IPS-18c (cell line): ENCODE results near the gene ZNF92.
"Not testable (repeated sequence)": the region's sequence is repeated elsewhere in the genome, so short reads cannot be mapped to it uniquely, and the experiment has no call there.

Source experiments
- H3K4me3 ChIP-seq: 2 replicates; pipeline ENCODE4 v1.7.0; 2013; ENCODE audit warnings: low read depth, mild to moderate bottlenecking, low read length, moderate library complexity; ENCODE audit not compliant: insufficient read depth
- H3K9me3 ChIP-seq: one replicate; pipeline ENCODE4 v1.6.1; 2013; ENCODE audit warnings: mild to moderate bottlenecking, low read length, moderate library complexity; ENCODE audit not compliant: control insufficient read depth, insufficient read depth

Gene ZNF92

DNA sequence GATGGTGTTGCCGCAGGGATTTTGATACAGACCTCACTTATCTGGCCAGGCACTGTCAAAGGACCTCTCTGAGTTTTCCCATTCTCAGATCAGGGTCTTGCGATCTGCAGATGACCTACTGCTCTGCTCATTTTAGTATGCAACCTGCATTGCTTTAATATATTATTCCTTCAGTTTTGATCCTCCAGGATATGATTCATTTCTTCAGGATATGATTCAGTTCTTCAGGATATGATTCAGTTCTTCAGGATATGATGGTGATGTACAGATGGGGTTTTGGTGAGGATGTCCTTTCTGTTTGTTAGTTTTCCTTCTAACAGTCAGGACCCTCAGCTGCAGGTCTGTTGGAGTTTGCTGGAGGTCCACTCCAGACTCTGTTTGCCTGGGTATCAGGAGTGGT, 33.1 kb downstream of the ZNF92 start:
- not testable (repeated sequence) for H3K4me3 ChIP-seq
- peaks cover 20% of the 10 kb centered on the region for H3K9me3 ChIP-seq

DNA sequence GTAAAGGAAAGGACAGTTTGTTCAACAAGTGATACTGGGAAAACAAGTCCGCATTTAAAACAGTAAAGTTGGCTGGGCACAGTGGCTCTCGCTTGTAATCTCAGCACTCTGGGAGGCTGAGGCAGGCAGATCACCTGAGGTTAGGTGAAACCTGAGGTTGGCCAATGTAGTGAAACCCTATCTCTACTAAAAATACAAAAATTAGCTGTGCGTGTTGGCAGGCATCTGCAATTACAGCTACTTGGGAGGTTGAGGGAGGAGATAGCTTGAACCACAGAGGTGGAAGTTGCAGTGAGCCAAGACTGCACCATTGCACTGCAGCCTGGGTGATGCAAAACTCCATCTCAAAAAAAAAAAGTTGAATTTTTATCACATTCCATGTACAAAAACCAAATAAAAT, 35.7 kb downstream of the ZNF92 start:
- H3K9me3 ChIP-seq: peaks cover 23% of the 10 kb centered on the region
- H3K4me3 ChIP-seq: no peak overlapping the region

DNA sequence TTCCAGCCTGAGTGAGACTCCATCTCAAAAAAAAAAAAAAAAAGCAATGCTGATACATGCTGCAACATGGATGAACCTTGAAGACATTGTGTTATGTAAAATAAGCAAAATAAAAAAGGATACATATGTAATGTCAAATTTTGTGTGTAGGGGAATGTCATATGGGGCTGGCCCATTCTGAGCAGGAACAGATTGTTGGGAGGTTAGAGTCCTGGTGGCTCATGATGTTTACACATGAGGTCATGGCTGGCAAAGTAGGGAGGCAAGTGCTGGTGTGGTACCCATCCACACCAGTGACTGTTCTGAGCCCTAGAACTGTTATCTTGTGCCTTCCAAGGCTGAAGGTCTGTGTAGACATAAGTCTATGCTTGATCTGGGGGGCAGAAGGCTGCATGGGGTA, 37.6 kb downstream of the ZNF92 start:
- Histone ChIP-seq H3K4me3 (no peak overlapping the region), H3K9me3 (peaks cover 12% of the 10 kb centered on the region)

DNA sequence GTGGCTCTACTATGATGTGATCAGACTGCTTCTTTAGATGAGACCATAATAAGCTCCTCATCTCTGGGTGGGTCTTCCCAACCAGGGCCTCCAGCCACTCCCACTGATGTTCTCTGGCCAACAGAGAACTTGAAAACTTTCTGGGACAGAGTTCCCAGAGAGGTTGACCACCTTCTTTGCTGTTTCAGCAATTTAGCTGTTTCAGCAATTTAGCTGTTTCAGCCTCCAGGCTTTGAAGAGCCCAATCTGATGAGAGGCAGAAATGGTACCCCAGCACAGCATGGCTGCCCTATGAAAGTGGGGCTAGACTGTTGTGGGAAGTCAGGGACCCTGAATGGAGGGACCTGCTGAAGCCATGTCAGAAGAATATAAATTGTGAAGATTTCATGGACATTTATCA, 49.0 kb downstream of the ZNF92 start:
- H3K9me3 ChIP-seq: peaks cover 5% of the 10 kb centered on the region
- no peak overlapping the region for H3K4me3 ChIP-seq

DNA sequence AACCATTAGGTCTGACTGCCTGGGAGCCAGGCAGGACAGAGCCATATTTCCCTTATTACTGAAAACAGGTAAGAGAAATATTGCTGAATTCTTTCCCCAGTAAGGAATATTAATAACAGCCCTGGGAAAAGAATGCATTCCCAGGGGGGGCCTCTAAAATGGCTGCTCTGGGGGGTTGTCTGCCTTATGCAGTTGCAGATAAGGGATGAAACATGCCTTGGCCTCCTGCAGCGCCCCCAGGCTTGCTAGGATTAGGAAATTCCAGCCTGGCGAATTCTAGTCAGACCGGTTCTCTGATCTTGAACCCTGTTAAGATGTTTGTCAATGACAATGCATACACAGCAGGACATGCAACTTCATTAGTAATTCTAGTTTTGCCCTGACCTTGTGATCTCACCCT, 49.6 kb downstream of the ZNF92 start:
- H3K4me3 ChIP-seq, H3K9me3 ChIP-seq: not testable (repeated sequence)

DNA sequence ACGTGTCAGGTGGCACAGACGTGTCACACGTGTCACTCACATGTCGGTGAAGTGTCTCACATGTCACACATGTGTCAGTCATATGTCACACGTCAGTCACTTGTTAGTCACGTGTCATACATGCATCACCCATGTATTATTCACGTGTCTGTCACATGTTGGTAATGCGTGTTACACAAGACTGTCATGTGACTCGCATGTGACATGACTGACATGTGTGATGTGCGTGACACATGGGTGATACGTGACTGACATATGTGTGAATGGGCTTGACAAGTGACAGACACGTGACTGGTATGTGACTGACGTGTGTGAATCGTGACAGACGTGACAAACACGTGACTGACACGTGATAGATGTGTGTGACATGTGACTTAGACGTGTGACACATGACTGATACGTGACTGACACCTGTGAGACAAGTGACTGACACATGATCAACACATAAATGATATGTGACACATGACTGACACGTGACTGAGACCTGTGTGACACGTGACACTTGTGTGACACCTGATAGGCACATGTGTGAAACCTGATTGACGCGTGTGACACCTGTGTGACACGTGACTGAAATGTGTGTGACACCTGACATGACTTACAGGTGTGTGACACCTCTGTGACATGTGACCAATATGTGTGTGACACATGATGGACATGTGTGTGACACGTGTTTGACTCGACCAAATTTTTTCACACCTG, 56.1 kb downstream of the ZNF92 start:
- H3K4me3 ChIP-seq: no peak overlapping the region
- H3K9me3 ChIP-seq: no peaks in the 10 kb centered on the region

DNA sequence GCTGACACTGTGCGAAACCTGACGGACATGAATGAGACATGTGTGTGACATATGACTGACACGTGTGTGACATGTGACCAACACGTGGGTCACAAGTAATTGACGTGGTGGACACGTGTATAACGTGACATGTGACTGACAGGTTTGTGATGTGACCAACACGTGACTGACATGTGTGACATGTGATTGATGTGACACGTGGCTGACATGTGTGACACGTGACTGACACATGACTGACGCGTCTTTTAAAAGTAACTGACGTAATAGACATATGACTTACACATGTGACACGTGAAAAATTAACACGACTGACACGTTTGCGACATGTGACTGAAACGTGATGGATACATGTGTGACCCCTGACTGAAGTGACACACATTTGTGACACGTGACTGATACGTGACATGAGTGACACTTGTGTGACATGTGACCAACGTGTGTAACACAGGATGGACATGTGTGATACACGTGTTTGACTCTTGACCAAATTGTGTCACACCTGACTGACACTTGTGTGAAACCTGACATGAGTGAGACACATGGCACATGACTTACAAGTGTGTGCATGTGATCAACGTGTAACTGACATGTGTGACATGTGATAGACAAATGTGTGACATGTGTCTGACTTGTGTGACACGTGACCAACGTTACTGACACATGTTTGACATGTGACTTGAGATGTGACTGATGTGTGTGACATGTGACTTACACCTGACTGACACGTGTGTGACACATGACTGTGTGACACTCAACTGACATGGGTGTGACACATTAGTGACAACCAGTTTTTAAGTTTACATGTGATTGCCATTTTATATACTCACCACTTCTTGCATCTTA, 56.9 kb downstream of the ZNF92 start:
- Histone ChIP-seq H3K9me3 (no peaks in the 10 kb centered on the region), H3K4me3 (no peak overlapping the region)

DNA sequence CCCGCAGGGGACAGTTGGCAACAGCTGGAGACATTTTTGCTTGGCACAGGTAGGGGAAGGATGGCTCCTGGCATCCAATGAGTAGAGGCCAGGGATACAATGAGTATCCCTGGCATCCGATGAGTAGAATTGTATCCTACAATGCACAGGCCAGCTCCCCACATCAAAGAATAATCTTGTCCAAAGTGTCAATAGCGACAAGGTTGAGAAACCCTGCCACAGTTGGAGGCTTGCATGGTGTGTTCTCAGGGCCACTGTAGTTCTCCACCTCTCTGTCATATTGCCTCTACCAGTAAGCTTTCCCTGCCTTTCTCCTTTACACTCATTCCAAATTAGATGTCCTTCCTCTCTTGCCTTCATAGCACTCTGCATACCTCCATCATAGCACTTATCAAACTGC, 60.7 kb downstream of the ZNF92 start:
- H3K4me3 ChIP-seq: no peak overlapping the region
- H3K9me3 ChIP-seq: no peaks in the 10 kb centered on the region

DNA sequence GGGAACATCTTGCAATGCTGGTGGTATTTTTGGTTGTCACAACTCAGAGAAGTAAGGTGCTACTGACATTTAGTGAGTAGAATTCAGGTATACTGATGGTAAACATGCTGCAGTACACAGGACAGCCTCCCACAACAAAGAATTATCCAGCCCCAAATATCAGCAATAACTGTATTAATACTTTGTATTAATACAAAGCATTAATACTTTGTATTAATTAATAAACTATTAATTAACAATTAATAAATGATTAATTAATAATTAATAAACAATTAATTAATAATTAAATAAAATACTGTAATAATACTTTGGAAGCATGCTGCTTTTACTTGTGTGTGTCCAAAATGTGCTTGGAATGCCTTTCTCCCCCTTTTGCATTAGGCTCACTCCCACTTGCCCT, 62.5 kb downstream of the ZNF92 start:
- Histone ChIP-seq H3K9me3 (no peaks in the 10 kb centered on the region), H3K4me3 (no peak overlapping the region)

DNA sequence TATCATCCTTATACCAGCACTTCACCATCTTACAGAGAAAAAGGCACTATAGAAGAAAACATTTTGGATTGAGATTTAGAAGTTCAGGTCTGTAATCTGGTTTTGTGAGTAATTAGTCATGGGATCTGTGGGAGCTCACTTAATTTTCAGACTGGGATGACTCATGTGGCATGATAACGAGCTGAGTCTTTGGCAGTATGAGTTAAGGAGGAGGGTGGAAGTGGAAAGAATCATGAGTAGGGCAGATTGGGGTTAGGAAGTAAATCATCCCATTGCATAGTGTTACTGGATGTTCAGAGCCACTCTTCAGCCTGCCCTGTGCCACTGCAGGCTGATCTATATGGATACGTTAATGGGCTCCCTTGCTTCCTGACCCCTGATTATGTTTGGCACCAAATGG, 64.9 kb downstream of the ZNF92 start:
- H3K4me3 ChIP-seq: no peak overlapping the region
- H3K9me3 ChIP-seq: no peaks in the 10 kb centered on the region

DNA sequence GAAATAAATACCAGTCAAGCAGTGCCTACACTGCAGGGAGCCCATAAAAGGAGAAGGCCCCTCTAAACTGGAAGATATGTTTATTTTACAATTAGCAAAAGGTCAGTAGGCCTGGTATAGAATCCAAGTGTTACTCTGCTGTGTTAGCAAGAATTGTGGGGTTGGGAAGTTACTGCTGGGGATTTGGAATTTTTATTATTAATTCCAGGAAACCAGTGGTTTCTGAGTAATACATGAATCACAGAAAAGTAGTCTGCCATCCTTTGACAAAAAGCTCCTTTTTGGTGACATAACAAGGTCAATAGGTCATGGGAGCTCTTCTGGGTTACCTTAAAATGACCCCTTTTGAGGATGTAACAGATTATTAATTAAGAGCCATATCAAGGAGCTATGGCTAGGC, 67.4 kb downstream of the ZNF92 start:
- H3K4me3 ChIP-seq: no peak overlapping the region
- H3K9me3 ChIP-seq: no peaks in the 10 kb centered on the region

DNA sequence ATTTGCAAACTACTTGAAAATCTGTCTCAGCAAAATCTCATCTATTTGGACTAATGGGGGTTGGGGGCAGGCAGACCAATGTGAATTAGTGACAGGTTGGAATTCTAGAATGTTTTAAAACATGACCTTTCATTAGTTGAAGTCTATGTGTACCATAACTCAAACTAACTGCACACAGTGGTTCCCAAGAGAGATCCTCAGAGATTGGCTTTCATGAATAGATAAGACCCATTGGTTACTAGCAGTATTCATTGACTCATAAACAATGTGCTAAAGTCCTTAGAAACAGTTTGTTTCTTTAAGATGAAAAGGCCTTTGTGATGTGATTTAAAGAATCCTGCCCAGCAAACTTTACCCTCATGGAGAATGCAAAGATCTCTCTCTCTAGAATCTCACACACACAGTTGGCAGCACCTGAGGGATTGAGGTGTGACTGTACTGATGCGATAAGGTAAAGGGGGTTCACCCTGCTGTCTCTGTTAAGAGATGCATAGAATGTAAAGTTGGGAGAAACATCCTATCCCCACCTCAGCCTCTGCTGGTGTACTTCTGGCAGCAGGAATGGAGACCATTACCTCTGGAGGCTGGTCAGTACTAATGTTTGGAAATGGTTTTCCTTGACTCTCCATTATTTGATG, 70.7 kb downstream of the ZNF92 start:
- H3K4me3 ChIP-seq: no peak overlapping the region
- H3K9me3 ChIP-seq: no peaks in the 10 kb centered on the region

DNA sequence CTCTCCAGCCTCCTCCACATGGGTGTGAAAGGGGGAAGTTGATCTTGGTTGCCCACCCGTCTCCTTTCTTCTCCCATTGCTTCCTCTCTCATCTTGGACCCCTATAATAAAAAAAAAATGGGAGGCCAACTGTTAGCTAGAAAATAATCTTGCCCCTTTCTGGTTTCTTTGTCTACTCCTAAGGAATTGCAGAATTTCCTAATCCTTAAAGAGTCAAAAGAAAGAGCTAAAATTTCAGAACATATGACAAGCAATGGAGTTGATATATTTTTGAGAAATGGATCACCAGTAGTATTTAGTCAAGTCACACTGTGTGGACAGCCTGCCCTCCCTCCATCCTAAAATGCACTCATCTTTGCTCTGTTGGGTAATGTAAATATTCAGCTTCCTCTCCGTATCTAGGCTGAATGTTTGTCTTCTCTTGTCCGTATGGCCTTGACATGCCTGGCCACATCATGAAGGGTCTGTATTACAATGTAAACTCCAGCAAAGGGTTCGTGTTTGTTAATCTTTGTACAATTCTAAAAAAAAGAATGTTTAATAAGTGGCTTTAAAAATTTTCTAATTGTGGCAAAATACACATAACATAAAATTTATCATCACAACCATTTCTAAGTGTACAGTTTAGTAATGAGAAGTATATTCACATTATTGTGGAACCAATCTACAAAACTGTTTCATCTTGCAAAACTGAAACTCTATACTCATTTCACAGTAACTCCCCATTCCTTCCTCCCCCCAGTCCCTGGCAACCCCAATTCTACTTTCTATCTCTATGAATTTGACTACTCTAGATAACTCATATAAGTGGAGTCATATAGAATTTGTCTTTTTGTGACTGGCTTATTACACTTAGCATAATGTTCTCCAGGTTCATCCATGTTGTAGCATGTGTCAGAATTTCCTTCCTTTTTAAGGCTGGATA, 71.5 kb downstream of the ZNF92 start:
- no peak overlapping the region for H3K4me3 ChIP-seq
- H3K9me3 ChIP-seq: no peaks in the 10 kb centered on the region

DNA sequence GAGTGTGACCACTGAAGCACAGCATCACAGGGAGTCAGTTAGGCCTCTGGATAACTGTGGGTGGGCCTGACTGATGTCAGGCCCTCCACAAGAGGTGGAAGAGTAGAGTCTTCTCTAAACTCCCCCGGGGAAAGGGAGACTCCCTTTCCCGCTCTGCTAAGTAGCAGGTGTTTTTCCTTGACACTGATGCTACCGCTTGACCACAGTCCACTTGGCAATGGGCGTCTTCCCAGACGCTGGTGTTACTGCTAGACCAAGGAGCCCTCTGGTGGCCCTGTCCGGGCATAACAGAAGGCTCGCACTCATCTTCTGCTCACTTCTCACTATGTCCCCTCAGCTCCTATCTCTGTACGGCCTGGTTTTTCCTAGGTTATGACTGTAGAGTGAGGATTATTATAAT, 73.4 kb downstream of the ZNF92 start:
- H3K4me3 ChIP-seq, H3K9me3 ChIP-seq: not testable (repeated sequence)

DNA sequence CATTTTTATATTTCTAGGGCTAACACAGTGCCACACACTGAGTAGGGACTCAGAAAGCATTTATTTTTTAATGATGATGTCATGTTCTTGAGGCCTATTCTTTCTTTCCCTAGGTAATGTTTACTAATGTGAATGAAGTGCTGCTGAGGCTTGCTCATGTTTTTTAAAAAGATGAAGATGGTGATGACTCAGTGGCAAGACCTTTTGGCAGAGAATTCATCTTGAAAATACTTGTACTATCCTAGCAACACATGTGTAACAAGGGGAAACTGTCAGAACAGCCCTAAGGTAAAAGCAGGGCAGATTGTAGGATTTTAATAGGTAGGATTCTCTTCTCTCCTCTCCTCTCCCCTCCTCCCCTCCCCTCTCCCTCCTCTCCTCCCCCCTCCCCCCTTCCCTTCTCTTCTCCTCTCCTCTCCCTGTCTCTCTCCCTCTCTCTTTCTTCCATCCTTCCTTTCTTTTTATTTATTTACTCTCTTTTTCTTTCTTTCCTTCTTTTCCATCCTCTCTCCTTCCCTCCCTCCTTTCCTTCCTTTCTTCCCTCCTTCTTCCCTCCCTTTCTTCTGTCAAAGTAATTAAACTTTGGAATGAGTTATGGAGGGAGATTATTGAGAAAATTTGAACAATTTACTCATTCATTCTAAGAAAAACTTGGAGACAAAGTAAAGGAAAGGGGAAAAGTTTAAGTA, 75.3 kb downstream of the ZNF92 start:
- no peaks in the 10 kb centered on the region for H3K9me3 ChIP-seq
- H3K4me3 ChIP-seq: no peak overlapping the region

DNA sequence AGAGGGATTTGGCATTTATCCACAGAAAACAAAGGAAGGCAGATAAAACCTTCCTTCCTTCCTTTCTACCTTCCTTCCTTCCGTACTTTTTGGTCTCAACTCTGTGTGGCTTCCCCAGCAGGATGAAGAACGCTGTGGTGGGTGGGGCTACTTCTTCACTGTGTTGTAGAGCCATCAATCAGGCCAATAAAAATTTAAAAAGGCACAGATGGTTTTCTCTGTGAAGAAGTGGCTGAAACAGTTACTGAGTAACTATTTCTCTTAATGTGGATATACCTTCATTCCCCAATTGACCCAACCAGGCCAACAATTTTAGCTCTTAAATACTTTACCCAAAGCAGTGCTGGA, 75.8 kb downstream of the ZNF92 start:
- Histone ChIP-seq H3K9me3 (no peaks in the 10 kb centered on the region), H3K4me3 (no peak overlapping the region)
